ENCODE measurements around the gene HID1. TPM values are rescaled to one million over a fixed set of nuclear protein-coding genes. Genes with fewer than 3 reads are reported as not detected.

The HID1 gene
- total RNA-seq, 1 donor from 2014 or later = 9.0 TPM

DNA sequence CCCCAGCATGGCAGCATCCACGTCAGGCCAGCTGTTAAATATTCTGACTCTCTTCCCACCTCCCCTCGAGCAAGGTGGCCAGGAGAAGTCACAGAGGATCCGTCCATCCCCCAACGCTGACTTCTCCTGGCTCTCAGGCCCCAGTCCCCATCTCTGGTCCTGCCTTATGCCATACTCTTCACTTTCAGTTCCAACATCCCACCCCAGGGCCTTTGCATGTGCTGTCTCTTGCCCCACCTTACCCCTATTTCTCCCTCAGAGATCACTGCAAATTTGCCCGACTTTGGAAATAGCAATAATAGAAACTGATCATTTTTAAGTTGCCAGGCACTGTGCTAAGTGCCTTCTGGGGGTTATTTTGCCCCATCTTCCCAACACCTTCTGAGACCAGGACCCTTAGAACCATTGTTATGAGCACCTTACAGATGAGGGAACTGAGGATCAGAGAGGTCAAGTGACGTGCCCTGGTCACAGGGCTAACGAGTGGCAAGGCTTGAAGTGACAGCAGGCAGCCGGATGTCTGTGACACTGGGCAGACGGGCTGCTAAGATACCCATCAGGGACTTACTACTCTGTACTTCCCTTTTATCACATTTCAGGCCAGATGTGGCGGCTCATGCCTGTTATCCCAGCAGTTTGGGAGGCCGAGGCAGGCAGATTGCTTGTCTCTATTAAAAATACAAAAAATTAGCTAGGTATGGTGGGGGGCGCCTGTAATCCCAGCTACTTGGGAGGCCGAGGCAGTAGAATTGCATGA lies 17.7 kb downstream of the HID1 start:
- DNase-seq (no peak), ATAC-seq (ENCODE audit: poor library complexity) (no peak)
- intact Hi-C loops (cut with DNase I) = no loop called here

DNA sequence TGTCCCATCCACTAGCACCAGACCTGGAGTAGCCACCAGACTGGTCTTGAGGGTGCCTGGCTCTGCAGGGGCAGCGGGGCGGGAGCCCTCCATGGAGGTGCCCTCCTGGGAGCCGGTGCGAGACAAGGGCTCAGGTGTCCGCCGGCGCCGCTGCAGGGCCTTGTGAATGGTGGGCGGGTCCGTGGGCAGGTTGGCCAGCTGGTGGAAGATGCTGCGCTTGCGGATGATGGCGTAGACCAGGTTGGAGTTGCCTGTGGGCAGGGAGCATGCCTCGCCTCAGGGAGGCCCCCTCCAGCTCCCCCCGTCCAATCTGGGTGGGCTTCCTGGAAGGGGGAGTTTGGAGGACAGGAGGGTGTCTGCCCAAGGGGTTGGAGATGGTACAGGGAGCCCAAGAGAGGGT lies 18.4 kb downstream of the HID1 start:
- intact Hi-C loops (cut with DNase I) = no loop called here
- DNase-seq (no peak), ATAC-seq (ENCODE audit: poor library complexity) (no peak)

DNA sequence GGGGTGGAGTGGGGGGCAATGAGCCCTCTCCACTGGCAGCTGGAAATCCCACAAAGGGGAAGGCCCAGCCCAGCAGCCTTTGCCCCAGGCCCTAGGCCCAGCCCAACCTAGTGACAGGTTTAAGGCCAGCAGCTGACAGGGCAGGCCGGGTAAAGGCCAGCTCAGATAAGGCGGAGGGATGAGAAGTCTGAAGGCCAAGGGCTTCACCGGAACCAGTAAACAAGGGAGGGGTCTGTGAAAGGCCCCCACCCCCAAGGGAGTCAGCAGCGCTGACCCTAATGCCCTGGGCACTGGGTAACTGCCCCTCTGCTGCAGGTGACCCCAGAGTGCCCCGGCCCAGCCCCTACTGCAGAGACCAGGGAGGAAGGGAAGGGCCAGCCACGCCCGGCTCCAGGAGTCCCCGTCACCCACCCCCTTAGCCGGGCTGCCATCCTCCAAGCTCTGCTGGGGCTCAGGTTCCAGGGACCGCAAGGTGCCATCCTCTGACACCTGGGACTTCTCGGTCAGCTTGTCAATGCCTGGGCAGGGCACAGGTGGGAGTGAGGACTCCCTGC lies 19.3 kb downstream of the HID1 start:
- DNase-seq (no peak), ATAC-seq (ENCODE audit: poor library complexity) (no peak)
- intact Hi-C loops (cut with DNase I) = no loop called here

DNA sequence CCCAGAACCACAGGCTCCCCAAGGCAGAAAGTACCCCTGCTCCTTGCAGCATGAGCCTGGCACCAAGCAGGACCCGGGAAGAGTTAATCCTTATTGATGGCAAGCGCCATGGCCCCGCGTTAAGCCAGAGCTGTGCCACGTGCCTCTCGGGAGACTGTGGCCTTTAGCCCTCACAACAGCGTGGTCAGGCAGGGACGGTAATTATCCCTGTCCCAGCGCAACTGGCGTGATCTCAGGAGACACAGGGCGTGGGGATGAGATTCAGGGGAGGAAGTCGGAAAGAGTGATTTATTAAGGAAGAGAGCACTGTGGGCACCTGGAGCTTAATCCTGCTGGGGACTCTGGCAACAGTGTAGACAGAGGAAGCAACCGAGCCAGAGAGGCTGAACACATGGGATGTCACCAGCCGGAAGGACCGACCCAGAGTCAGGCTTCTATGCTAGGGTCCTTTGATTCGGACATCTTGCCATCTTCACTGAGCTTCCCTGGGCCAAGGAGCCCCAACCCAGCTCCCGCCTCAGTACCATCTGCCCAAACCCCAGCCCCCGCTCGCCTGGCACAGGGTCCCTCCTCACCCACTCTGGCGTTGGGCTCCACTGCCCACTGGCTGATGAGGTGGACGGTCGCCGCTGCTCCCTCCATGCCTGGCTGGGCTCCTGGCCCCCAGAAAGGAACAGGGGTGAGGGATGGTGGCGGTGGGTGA lies 20.0 kb downstream of the HID1 start:
- peak; percentile 10 for ATAC-seq (ENCODE audit: poor library complexity)
- DNase-seq = no peak
- intact Hi-C loops (cut with DNase I) = no loop called here

DNA sequence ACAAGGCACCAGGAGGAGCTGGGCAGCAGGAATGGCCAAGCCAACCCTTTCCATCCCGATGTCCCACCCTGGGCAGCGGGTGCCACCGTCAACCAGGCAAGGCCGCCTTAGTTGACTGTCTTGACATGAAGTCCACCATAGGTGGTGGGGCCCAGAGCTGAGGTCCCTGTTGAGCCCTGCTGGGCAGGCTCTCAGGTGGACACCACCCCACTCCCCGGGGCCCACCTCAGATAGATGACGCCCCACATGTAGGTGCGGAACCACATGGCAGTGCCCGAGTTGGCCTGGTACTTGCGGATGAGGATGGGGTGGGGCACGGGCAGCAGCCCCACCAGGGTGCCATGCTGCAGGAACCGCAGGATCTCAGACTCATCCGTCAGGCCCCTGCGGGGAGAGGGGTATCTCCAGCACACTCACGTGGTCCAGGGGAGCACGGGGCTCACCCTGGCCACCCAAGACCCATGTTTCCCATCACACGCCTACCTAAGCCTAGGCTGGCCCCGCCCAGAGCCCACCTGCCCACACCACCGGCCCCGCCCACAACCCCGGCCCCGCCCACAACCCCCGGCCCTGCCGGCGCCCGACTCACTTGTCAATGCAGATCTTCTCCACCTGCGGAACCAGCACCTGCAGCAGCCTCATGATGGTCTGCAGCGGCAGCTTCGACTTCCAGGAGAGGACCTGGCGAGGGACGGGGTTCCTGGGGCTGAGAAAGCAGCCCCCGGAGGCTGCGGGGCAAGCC lies 20.7 kb downstream of the HID1 start:
- ATAC-seq (ENCODE audit: poor library complexity) (no peak), DNase-seq (no peak)
- intact Hi-C loops (cut with DNase I) = no loop called here

DNA sequence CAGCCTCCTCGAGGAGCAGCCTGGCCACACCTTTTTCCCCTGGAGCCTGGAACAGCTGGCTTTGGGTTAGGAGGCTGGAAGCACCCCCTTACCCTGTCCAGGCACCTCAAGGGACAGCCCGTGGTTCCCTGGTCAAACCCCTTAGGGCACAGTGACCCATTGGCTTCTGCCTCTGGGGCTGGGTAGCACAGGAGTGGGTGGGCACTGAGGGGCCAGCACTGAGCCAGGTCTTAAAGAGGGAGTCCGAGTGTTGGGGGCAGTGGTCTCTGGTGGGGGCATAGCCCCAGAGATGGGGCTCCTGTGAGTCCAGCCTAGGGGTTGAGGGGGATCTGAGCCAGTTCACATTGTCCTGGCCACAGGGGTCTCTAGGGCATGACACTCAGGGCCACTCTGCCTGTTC lies 21.5 kb downstream of the HID1 start:
- ATAC-seq (ENCODE audit: poor library complexity) = no peak
- intact Hi-C loops (cut with DNase I) = no loop called here
- DNase-seq = no peak

DNA sequence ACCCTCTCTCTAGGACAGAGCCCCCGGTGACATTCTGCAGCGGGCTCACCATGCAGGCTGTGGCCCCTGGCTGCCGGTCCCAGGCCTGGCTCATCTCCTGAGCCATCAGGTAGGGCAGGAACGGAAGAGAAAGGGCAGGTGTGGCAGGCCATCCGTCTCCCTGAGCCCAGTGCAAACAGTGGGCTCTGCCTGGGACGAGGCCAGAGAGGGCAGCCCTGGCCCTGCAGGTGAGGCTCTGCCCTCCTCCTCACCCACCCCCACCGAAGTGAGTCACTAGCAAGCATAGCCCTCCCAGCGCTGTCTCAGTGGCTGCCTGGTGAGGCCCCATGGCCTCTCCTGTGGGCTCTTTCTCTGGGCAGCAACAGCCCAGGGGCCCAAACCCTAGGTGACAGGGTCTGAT lies 22.4 kb downstream of the HID1 start:
- DNase-seq = no peak

DNA sequence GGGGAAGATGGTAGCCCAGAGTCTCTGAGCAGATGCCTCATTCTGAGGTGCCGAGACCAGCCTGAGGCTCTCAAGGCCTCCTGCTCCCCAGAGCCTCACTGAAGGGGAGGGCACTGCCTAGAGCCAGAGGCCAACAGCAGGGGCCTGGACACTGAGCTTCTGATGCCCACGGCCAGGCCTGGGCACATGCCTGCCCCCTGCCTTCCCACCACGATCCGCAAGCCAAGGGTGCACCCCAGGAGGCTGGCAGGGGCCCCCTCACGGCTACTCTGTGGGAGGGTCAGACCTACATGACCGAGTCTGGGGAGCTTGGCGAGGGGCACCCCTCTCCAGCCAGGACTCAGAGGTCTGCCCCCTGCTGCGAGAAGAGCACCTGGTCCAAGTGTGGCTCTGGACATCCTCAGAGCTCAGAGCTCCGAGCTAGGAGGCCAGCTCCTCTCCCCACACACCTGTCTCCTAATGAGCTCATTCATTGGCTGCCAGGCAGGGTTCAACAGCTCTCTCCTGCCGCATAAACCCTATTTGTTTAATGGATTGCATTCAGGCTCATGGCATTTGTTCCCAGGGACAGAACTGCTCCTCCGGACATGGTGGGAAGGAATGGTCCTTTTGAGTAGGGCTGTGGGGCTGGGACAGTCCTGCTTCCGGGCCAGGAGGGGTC lies 23.0 kb downstream of the HID1 start:
- intact Hi-C loops (cut with DNase I) = no loop called here
- DNase-seq (no peak), ATAC-seq (ENCODE audit: poor library complexity) (no peak)

More for the DNA sequence above, 22.4 kb downstream of the HID1 start:
- ATAC-seq (ENCODE audit: poor library complexity) = no peak
- intact Hi-C loops (cut with DNase I) = no loop called here

DNA sequence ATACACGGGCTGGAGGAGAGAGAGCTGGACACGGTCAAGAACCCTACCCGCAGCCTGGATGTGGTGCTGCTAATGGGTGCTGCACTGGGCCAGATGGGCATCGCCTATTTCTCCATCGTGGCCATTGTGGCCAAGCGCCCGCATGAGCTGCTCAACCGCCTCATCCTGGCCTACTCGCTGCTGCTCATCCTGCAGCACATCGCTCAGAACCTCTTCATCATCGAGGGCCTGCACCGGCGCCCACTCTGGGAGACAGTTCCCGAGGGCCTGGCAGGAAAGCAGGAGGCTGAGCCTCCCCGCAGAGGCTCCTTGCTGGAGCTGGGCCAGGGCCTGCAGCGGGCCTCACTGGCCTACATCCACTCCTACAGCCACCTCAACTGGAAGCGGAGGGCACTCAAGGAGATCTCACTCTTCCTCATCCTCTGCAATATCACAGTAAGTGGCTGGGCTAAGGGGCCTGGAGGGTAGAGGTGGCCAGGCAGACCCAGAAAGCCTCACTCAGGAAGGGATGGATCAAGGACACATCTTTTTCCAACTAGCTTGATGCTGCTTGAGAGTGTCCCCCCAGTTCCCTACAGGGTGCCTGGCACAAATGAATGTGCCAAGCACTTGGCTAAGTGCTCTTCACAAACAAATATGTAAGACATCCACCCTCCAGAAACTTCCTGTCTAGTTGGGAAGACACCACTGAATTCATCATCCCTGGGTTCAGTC lies 25.4 kb downstream of the HID1 start:
- intact Hi-C loops (cut with DNase I) = no loop called here
- DNase-seq = no peak

DNA sequence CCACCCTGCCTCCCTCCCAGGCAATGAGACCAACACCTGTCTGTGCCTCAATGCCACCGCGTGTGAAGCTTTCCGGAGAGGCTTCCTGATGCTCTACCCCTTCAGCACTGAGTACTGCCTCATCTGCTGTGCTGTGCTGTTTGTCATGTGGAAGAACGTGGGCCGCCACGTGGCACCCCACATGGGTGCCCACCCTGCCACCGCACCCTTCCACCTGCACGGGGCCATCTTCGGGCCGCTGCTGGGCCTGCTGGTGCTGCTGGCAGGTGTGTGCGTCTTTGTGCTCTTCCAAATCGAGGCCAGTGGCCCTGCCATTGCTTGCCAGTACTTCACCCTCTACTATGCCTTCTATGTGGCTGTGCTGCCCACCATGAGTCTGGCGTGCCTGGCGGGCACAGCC lies 25.9 kb downstream of the HID1 start:
- ATAC-seq (ENCODE audit: poor library complexity) (no peak), DNase-seq (no peak)
- intact Hi-C loops (cut with DNase I) = no loop called here

More for the DNA sequence above, 25.4 kb downstream of the HID1 start:
- ATAC-seq (ENCODE audit: poor library complexity) = no peak

DNA sequence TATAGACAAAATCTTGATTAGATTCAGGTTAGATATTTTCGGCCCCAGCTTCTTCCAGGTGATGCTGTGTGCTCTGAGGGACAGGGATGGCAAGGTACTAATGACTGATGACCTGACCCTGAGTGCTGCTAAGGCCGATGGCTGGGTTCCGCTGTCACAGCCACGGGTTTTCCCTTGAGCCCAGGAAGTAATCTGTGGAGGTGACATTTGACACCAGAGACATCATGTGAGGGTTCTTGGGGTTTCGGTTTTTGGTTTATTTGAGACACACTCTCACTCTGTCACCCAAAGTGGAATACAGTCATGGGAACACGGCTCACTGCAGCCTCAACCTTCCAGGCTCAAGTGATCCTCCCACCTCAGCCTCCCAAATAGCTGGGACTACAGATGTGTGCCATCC lies 27.0 kb downstream of the HID1 start:
- intact Hi-C loops (cut with DNase I) = no loop called here

DNA sequence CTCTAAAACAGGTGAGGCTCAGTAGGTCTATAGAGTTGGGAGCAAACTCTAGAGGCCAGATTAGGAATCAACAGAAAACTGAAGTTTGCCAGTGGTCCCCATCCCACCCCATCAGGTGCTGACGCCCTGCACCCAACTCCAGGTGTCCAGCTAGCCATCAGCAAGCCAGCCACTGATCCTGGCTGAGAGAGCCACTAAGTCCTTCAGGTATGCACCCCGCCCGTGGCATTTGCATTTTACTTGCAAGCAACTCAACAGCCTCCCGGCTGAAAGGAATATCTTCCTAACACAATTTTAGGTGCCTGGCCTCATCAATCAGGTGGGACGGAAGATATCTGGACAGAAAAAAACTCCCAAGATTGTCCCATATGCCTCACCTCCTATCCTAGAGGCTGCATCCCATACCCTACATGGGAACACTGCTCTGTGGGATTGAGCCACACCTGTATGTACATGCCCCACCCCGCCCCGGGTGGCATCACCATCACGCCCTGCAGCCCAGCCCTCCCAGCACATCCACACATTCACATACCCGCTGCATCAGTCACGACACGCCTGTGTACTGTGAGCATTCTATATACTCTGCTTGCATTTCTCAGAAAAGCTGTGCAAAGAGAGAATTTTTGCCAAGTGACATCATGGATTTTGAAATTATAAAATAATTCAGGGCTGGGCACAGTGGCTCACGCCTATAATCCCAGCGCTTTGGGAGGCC lies 28.6 kb downstream of the HID1 start:
- ATAC-seq (ENCODE audit: poor library complexity) (no peak), DNase-seq (no peak)
- intact Hi-C loops (cut with DNase I) = no loop called here

More for the DNA sequence above, 27.0 kb downstream of the HID1 start:
- no peak for DNase-seq
- ATAC-seq (ENCODE audit: poor library complexity) = no peak

DNA sequence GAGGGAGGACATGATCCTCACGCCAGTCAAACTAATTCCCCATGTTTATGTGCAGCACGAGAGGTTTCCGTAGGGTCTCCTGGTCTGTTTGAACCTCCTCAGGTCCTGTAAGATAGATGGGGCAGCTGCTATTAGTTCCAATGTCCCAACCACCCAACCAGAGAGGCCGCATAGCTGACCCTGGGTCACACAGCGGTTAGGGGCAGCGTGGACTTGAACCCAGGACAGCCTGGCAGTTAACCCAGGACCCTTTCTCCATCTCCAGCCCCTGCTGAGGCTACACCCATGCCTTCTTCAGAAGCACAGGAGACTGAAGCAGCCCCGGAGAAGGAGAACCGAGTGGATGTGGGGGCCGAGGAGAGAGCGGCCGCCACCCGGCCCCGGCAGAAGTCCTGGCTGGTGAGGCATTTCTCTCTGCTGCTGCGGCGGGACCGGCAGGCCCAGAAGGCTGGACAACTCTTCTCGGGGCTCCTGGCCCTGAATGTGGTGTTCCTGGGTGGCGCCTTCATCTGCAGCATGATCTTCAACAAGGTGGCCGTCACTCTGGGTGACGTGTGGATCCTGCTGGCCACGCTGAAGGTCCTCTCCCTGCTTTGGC lies 31.3 kb downstream of the HID1 start:
- DNase-seq (no peak), ATAC-seq (ENCODE audit: poor library complexity) (no peak)
- intact Hi-C loops (cut with DNase I) = no loop called here

DNA sequence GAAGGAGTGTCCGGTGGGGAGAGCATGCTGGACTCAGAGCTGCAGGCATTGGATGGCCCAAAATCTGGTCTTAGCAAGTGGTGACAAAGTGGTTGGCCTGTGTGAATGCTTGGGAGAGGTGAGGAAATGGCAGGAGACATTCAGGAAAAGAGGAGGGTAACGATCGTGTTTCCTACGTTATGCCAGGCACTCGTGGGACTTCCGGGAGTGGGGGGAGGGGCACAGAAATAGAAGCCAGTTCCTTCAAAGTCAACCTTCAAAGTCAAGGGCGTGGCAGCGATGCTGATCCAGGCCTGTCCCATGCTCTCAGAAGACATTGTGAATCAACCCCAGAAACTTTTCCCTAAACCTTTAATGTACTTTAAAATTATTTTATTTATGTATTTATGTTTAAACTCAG lies 33.0 kb downstream of the HID1 start:
- ATAC-seq (ENCODE audit: poor library complexity) (no peak), DNase-seq (no peak)
- intact Hi-C loops (cut with DNase I) = no loop called here

DNA sequence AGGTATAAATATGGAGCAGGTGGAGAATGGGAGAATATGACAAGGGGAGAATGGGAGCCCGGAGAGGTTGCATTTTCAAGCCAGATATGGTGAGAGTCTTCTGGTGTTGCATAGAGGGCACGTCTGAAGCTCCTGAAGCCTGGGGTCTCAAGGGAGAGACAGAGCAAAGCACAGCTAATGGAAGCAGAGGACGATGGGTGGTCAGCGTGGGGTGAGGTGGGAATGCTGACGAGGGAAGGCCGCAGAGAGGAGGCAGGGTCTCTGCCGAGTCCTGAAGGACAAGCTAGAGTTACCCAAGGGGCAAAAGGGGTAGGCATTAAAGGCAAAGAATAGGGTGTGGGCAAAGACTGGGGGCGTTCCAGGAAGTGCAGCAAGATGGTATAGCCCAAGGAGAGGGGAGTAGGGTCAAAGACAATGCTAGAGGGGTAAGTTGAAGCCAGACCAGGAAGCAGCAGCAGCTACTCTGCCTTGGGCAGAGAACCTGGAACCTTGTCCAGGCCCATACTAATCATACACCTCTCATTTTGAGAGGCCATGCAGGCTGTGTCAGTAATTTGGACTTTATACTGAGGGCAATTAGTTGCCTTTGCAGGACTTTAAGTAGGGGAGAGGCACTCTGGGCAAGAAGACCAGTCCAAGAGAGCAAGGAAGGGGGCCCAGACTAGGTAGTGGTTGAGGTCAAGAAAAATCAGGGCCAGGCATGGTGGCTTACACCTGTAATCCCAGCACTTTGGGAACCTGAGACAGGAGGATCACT lies 34.2 kb downstream of the HID1 start:
- DNase-seq (no peak), ATAC-seq (ENCODE audit: poor library complexity) (no peak)
- intact Hi-C loops (cut with DNase I) = no loop called here

DNA sequence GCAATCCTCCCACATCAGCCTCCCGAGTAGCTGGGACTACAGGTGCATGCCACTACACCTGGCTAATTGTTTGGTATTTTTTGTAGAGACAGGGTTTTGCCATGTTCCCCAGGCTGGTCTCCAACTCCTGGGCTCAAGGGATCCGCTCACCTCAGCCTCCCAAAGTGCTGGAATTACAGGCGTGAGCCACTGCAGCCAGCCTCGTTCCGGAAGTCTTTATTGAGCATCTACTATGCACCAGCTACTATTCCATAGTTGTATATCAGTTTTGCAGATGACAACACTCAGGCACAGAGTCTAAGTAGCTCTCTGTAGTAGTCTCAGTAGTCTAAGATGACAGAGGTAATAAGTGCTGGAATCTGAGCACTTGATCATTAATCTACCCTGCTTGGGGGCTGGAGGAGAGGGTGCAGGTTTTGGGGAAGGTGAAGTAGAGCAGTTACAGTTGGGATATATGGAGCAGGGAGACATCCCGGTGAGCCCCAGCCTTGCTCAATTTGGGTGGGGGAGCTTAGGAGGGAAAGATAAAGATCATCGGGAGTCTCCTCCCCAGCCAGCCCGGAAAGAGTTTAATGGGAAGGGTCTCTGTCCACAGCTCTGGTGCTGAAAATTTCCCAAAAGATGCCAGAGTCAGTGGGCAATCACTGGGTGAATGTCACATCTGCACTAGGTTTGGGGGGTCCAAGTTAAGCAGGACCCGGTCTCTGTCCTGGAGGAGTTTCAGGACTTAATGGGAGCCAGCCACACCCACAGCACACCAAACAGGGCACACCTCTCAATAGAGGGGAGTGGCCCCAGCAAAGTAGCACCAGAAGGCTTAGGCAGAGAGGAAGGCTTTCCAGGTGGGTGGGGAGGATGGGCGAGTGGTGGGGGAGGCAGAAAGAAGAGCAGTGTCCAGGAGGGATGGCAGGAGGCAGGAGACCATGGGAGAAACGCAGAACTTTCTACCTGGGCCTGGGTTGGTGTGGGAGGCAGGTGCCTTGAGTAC lies 35.2 kb downstream of the HID1 start:
- intact Hi-C loops (cut with DNase I) = no loop called here
- ATAC-seq (ENCODE audit: poor library complexity) = no peak
- no peak for DNase-seq
